Lower lobe of right lung (tissue), 2 donors: ENCODE measurements around the gene ERBB3. TPM values are rescaled to one million over a fixed set of nuclear protein-coding genes. Genes with fewer than 3 reads are reported as not detected.
A peak's percentile ranks its signal among the peaks of the same experiment; 100 is the strongest.

Source experiments
- ATAC-seq, 2 donors: fragments of 200-7000 bp; cut with Tn5 transposase; one replicate each; pipeline ENCODE4 v1.9.1; 2020 to 2022; ENCODE audit warnings: mild to moderate bottlenecking in 2 of 2, moderate library complexity in 2 of 2
- DNase-seq: peaks from one replicate; pipeline ENCODE4 v3.0.0-alpha.2; 2020
- H3K27ac ChIP-seq: fragments of 200-600 bp; one replicate; pipeline ENCODE4 v1.8.0; 2022
- H3K27me3 ChIP-seq: fragments of 200-600 bp; one replicate; pipeline ENCODE4 v1.8.0; 2022; ENCODE audit warnings: low read depth
- H3K36me3 ChIP-seq: fragments of 200-600 bp; one replicate; pipeline ENCODE4 v1.8.0; 2022; ENCODE audit warnings: mild to moderate bottlenecking
- H3K4me1 ChIP-seq: fragments of 200-600 bp; one replicate; pipeline ENCODE4 v1.8.0; 2022
- H3K4me3 ChIP-seq: fragments of 200-600 bp; one replicate; pipeline ENCODE4 v1.8.0; 2022; ENCODE audit warnings: mild to moderate bottlenecking
- H3K9me3 ChIP-seq: fragments of 200-600 bp; one replicate; pipeline ENCODE4 v1.8.0; 2022
- CTCF ChIP-seq: fragments of 200-600 bp; IDR thresholded peaks from one replicate; pipeline ENCODE4 v1.8.0; 2022; ENCODE audit warnings: antibody characterized with exemption, mild to moderate bottlenecking
- intact Hi-C: fragments of 100-400 bp; cut with DNase I; formaldehyde crosslinking; loops from one replicate; pipeline ENCODE4 v1.11.0; 2022
- total RNA-seq: library from RNA; stranded (reverse); fragmentation: NEBNext Ultra II Directional; extraction: Animal tissue kit (Norgen Biotek cat#: 25700); gene quantifications from one replicate; pipeline ENCODE4 v1.2.1, GENCODE V29; 2021
- donor health status: DM: no; HTN: yes; CAD: no; lungs with severe emphysema.

The ERBB3 gene
- total RNA-seq, 1 donor from 2014 or later, result 80.5 TPM

DNA sequence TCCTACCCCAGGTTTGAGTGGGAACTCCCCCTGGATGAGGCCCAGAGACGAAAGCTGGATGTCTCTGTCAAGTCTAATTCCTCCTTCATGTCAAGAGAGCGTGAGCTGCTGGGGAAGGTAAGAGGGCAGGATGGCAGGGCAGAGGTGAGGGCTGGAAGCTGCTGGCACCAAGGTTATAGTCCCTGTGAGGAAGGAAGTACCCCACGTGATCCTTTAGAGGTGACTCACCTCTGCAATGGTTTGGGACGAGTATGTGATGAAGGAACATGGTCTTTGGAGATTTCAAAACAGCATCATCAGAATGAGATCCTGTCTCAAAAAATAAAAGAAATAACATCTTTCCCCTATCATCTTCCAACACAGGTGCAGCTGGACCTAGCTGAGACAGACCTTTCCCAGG, 63.3 kb downstream of the ERBB3 start:
- no peak overlapping the region for H3K4me3 ChIP-seq
- peaks cover 71% of the 10 kb centered on the region for H3K36me3 ChIP-seq
- ATAC-seq (no peak), DNase-seq (no peak)
- peak overlapping the region; percentile 73 for H3K27ac ChIP-seq
- intact Hi-C loops, result no loop called here
- no peak for TF ChIP-seq CTCF
- H3K4me1 ChIP-seq, result peaks cover 37% of the 10 kb centered on the region
- H3K9me3 ChIP-seq, result no peaks in the 10 kb centered on the region
- H3K27me3 ChIP-seq, result no peaks in the 10 kb centered on the region

GRCh38 chr12:56143870-56144269, 63.9 kb downstream of the ERBB3 start:
- ATAC-seq (peak; percentile 42 to 55), DNase-seq (peak; percentile 41)
- no peak overlapping the region for H3K4me3 ChIP-seq
- peaks cover 65% of the 10 kb centered on the region for H3K36me3 ChIP-seq
- no peaks in the 10 kb centered on the region for H3K27me3 ChIP-seq
- no peaks in the 10 kb centered on the region for H3K9me3 ChIP-seq
- peak overlapping the region; percentile 73 for H3K27ac ChIP-seq
- no peak for TF ChIP-seq CTCF
- intact Hi-C loops, result no loop called here
- H3K4me1 ChIP-seq, result peaks cover 37% of the 10 kb centered on the region

DNA sequence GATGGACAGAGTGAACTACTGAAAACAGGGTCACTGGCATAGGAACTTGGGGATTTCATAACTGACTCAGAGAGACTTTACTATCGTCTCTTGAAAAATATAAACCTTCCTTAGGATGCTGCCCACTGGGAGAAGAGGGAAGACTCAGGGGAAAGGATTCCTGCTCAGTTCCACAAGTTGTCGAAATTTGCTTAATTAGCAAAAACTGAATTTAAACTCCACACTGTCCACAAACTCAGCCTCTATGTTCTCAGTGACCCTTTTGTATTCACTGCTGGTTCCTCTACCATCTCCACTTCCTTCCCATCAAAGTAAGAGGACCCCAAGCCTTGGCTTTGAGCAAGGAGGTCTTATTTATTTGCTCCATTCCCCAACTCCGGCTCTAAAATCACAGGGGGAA, 65.3 kb downstream of the ERBB3 start:
- Histone ChIP-seq H3K4me1 (peaks cover 37% of the 10 kb centered on the region), H3K27ac (peak overlapping the region; percentile 73), H3K4me3 (no peak overlapping the region), H3K27me3 (no peaks in the 10 kb centered on the region), H3K9me3 (no peaks in the 10 kb centered on the region), H3K36me3 (peaks cover 51% of the 10 kb centered on the region)
- no peak for DNase-seq
- no peak for ATAC-seq
- intact Hi-C loops, result no loop called here
- TF ChIP-seq CTCF, result no peak

- Histone ChIP-seq H3K4me1 (peaks cover 49% of the 10 kb centered on the region), H3K36me3 (peaks cover 37% of the 10 kb centered on the region), H3K27ac (no peak overlapping the region), H3K4me3 (no peak overlapping the region), H3K9me3 (no peaks in the 10 kb centered on the region), H3K27me3 (no peaks in the 10 kb centered on the region)
- no peak for ATAC-seq
- peak; percentile 22 for DNase-seq
- intact Hi-C loops, result no loop called here
- no peak for TF ChIP-seq CTCF
These were observed 66.8 kb downstream of the ERBB3 start for GRCh38 chr12:56146492-56147460.

GRCh38 chr12:56150563-56150962, 70.6 kb downstream of the ERBB3 start:
- no peak overlapping the region for H3K27ac ChIP-seq
- H3K4me1 ChIP-seq, result peaks cover 35% of the 10 kb centered on the region
- no peak overlapping the region for H3K4me3 ChIP-seq
- intact Hi-C loops, result no loop called here
- H3K9me3 ChIP-seq, result no peaks in the 10 kb centered on the region
- no peaks in the 10 kb centered on the region for H3K27me3 ChIP-seq
- DNase-seq (no peak), ATAC-seq (no peak)
- no peaks in the 10 kb centered on the region for H3K36me3 ChIP-seq
- TF ChIP-seq CTCF, result no peak
